NCI-H345 (cell line): ENCODE measurements around the gene BLNK.

ENCODE experiments used
- DNase-seq: peaks from one replicate; lab custom pipeline; 2025; lab: John Stamatoyannopoulos, UW

BLNK gene

GRCh38 chr10:96261930-96262329, 9.4 kb downstream of the BLNK start:
- DNase-seq, result no peak

GRCh38 chr10:96261132-96261531, 10.2 kb downstream of the BLNK start:
- no peak for DNase-seq

GRCh38 chr10:96260014-96260413, 11.4 kb downstream of the BLNK start:
- DNase-seq, result no peak

- DNase-seq, result no peak
Observed at GRCh38 chr10:96259150-96259549, 12.2 kb downstream of the BLNK start.

- no peak for DNase-seq
Observed at GRCh38 chr10:96257944-96258343, 13.4 kb downstream of the BLNK start.

GRCh38 chr10:96255549-96256333, 15.6 kb downstream of the BLNK start:
- no peak for DNase-seq

- no peak for DNase-seq
Observed at GRCh38 chr10:96254976-96255375, 16.4 kb downstream of the BLNK start.

- DNase-seq, result no peak
Observed at GRCh38 chr10:96252730-96253129, 18.6 kb downstream of the BLNK start.

- no peak for DNase-seq
Observed at GRCh38 chr10:96250349-96250748, 21.0 kb downstream of the BLNK start.

- DNase-seq, result no peak
Observed at GRCh38 chr10:96249264-96249663, 22.1 kb downstream of the BLNK start.

GRCh38 chr10:96244354-96244753, 27.0 kb downstream of the BLNK start:
- DNase-seq, result no peak

GRCh38 chr10:96243296-96243695, 28.1 kb downstream of the BLNK start:
- DNase-seq, result no peak

- no peak for DNase-seq
Observed at GRCh38 chr10:96242822-96243221, 28.5 kb downstream of the BLNK start.

GRCh38 chr10:96238646-96239623, 32.4 kb downstream of the BLNK start:
- DNase-seq, result no peak

- DNase-seq, result no peak
Observed at GRCh38 chr10:96236876-96237275, 34.5 kb downstream of the BLNK start.

- no peak for DNase-seq
Observed at GRCh38 chr10:96236090-96236478, 35.3 kb downstream of the BLNK start.

- DNase-seq, result no peak
Observed at GRCh38 chr10:96235326-96236089, 35.9 kb downstream of the BLNK start.

GRCh38 chr10:96233959-96234358, 37.4 kb downstream of the BLNK start:
- no peak for DNase-seq

- no peak for DNase-seq
Observed at GRCh38 chr10:96230527-96230926, 40.8 kb downstream of the BLNK start.

GRCh38 chr10:96229568-96230030, 41.8 kb downstream of the BLNK start:
- peak; percentile 40 for DNase-seq

- no peak for DNase-seq
Observed at GRCh38 chr10:96228408-96228994, 42.9 kb downstream of the BLNK start.

- DNase-seq, result no peak
Observed at GRCh38 chr10:96227206-96227605, 44.2 kb downstream of the BLNK start.
